Peyer's patch (tissue), 4 donors: ENCODE measurements around the gene MC2R.

Source experiments
- CTCF ChIP-seq, 6 experiments: fragments of 450-650 bp in 4 of 6; fragments of 200-600 bp in 2 of 6; sonication (generic) in 1 of 6; IDR thresholded peaks; one replicate each; pipeline ENCODE4 v1.5.1; 2017 to 2019; ENCODE audit warnings: antibody characterized with exemption in 6 of 6, mild to moderate bottlenecking in 3 of 6, moderate library complexity in 1 of 6
- POLR2A ChIP-seq, 2 donors: fragments of 450-650 bp; IDR thresholded peaks; one replicate each; pipeline ENCODE4 v1.5.1; 2017; ENCODE audit warnings: antibody characterized with exemption in 2 of 2, mild to moderate bottlenecking in 2 of 2, moderate library complexity in 2 of 2

- TF ChIP-seq CTCF (IDR thresholded peaks at IDR 0.05) (no peak), POLR2A (IDR thresholded peaks at IDR 0.05) (no peak)
Measured at GRCh38 chr18:13879492-13879891, 35.8 kb downstream of the MC2R start.
